Caco-2 (cell line): Measurements from ENCODE around the gene CTSZ. TPM values are rescaled to one million over a fixed set of nuclear protein-coding genes. Genes with fewer than 3 reads are reported as not detected.
"Not testable (repeated sequence)": the region's sequence is repeated elsewhere in the genome, so short reads cannot be mapped to it uniquely, and the experiment has no call there.

Experiments
- BruUV-seq: library from RNA; stranded (reverse); fragments of 400-500 nt; replicated peaks from 2 replicates; lab custom pipeline; 2021; lab: Mats Ljungman, UMichigan
- CTCF ChIA-PET: fragments of 300-600 bp; sonication (Branson Sonifier 250); formaldehyde crosslinking; loops from one replicate; lab custom pipeline; 2022; ENCODE audit warnings: antibody characterized with exemption; lab: Charles Lee
- POLR2A ChIA-PET: fragments of 300-600 bp; sonication (Branson Sonifier 250); formaldehyde crosslinking; loops from one replicate; lab custom pipeline; 2022; ENCODE audit warnings: antibody characterized with exemption; lab: Charles Lee
- DNase-seq, 2 experiments: peaks; one replicate each; pipeline versions ENCODE4 v3.0.0 to v3.0.0-alpha.2; 2020 to 2022
- H3K27me3 ChIP-seq: replicated peaks from 2 replicates; pipeline ENCODE4 v1.6.0; 2011; ENCODE audit warnings: low read length; ENCODE audit not compliant: control insufficient read depth, insufficient read depth
- H3K36me3 ChIP-seq: 2 replicates; pipeline ENCODE4 v1.5.1; 2011; ENCODE audit warnings: low read length; ENCODE audit not compliant: control insufficient read depth, insufficient read depth
- H3K4me1 ChIP-seq: fragments of 250-450 bp; sonication (Bioruptor Pico); 2 replicates; pipeline ENCODE4 v1.5.1; 2020; ENCODE audit warnings: mild to moderate bottlenecking
- H3K4me3 ChIP-seq: 2 replicates; pipeline ENCODE4 v1.5.1; 2011; ENCODE audit warnings: low read depth, mild to moderate bottlenecking, control low read depth, low read length
- H3K9me3 ChIP-seq: fragments of 250-450 bp; sonication (Bioruptor Pico); 2 replicates; pipeline ENCODE4 v1.5.1; 2020; ENCODE audit warnings: mild to moderate bottlenecking, moderate library complexity
- H3K27ac Mint-ChIP-seq: one replicate; pipeline ENCODE4 v1.8.0; 2022; ENCODE audit warnings: mixed read lengths; ENCODE audit not compliant: unreplicated experiment
- H3K27me3 Mint-ChIP-seq: one replicate; pipeline ENCODE4 v1.8.0; 2022; ENCODE audit warnings: mixed read lengths; ENCODE audit not compliant: insufficient read depth, unreplicated experiment
- H3K36me3 Mint-ChIP-seq: one replicate; pipeline ENCODE4 v1.8.0; 2022; ENCODE audit warnings: mild to moderate bottlenecking, mixed read lengths; ENCODE audit not compliant: insufficient read depth, unreplicated experiment
- H3K4me1 Mint-ChIP-seq: one replicate; pipeline ENCODE4 v1.8.0; 2022; ENCODE audit warnings: low read depth, mixed read lengths; ENCODE audit not compliant: unreplicated experiment
- H3K4me3 Mint-ChIP-seq: one replicate; pipeline ENCODE4 v1.8.0; 2022; ENCODE audit warnings: mild to moderate bottlenecking, moderate library complexity, mixed read lengths; ENCODE audit not compliant: unreplicated experiment
- H3K9me3 Mint-ChIP-seq: one replicate; pipeline ENCODE4 v1.8.0; 2022; ENCODE audit warnings: mixed read lengths; ENCODE audit not compliant: unreplicated experiment
- CTCF ChIP-seq, 2 experiments: fragments of 200-600 bp in 1 of 2; IDR thresholded peaks; 1 replicate in 1 of 2; 2 replicates in 1 of 2; pipeline versions ENCODE4 v1.5.1 to v1.8.0; 2011 to 2022; ENCODE audit warnings: antibody characterized with exemption in 1 of 2, control low read depth in 1 of 2, inconsistent platforms in 1 of 2, low read depth in 1 of 2, low read length in 1 of 2, mild to moderate bottlenecking in 1 of 2, moderate library complexity in 1 of 2; ENCODE audit not compliant: insufficient read depth in 1 of 2, severe bottlenecking in 1 of 2, unreplicated experiment in 1 of 2
- intact Hi-C: fragments of 100-400 bp; cut with micrococcal nuclease; formaldehyde crosslinking; loops from one replicate; pipeline ENCODE4 v1.10.0; 2022; ENCODE audit not compliant: unreplicated experiment
- total RNA-seq: library from RNA; stranded (reverse); gene quantifications from 2 replicates; pipeline ENCODE4 v1.2.3, GENCODE V29; 2022

CTSZ gene
- total RNA-seq, 1 experiment from 2014 or later: 228 TPM

- peaks cover 12% of the 10 kb centered on the region for H3K9me3 ChIP-seq
- H3K27me3 Mint-ChIP-seq: peaks cover 10% of the 10 kb centered on the region
- no TSS peak for BruUV-seq
- no peak overlapping the region for H3K4me3 ChIP-seq
- H3K36me3 ChIP-seq: no peaks in the 10 kb centered on the region
- H3K27me3 ChIP-seq: no peaks in the 10 kb centered on the region; the same call in 1 of the 2 replicates
- intact Hi-C loops: no loop called here
- H3K4me3 Mint-ChIP-seq: no peak overlapping the region
- TF ChIP-seq CTCF (IDR thresholded peaks at IDR 0.05; ENCODE audit: insufficient read depth in 1 of 2, low read depth in 1 of 2, low read length in 1 of 2, severe bottlenecking in 1 of 2, unreplicated experiment in 1 of 2): no peak
- no peaks in the 10 kb centered on the region for H3K36me3 Mint-ChIP-seq
- CTCF ChIA-PET: interaction anchor here (0.6 kb wide), 1 partner anchor 64 kb away, joined by 3 read pairs; no protein-coding TSS in a partner anchor
- no peak overlapping the region for H3K27ac Mint-ChIP-seq
- POLR2A ChIA-PET: no interaction called here
- no peak for DNase-seq
- no peaks in the 10 kb centered on the region for H3K4me1 Mint-ChIP-seq
- no peaks in the 10 kb centered on the region for H3K4me1 ChIP-seq
- no peaks in the 10 kb centered on the region for H3K9me3 Mint-ChIP-seq
Observed at GRCh38 chr20:58969439-58969838, 37.6 kb downstream of the CTSZ start.

- Mint-ChIP-seq H3K9me3 (no peaks in the 10 kb centered on the region), H3K4me3 (no peak overlapping the region), H3K27me3 (peaks cover 18% of the 10 kb centered on the region), H3K27ac (no peak overlapping the region), H3K4me1 (no peaks in the 10 kb centered on the region), H3K36me3 (no peaks in the 10 kb centered on the region)
- POLR2A ChIA-PET: no interaction called here
- no TSS peak for BruUV-seq
- intact Hi-C loops: no loop called here
- peaks cover 14% of the 10 kb centered on the region for H3K9me3 ChIP-seq
- H3K4me1 ChIP-seq: no peaks in the 10 kb centered on the region
- no peaks in the 10 kb centered on the region; the same call in 1 of the 2 replicates for H3K27me3 ChIP-seq
- CTCF ChIA-PET: no interaction called here
- no peak for TF ChIP-seq CTCF (IDR thresholded peaks at IDR 0.05; ENCODE audit: insufficient read depth in 1 of 2, low read depth in 1 of 2, low read length in 1 of 2, severe bottlenecking in 1 of 2, unreplicated experiment in 1 of 2)
- peak in 1 of 2 experiments; percentile 30 for DNase-seq
- H3K36me3 ChIP-seq: no peaks in the 10 kb centered on the region
- H3K4me3 ChIP-seq: no peak overlapping the region
Observed at GRCh38 chr20:58967652-58968429, 39.2 kb downstream of the CTSZ start.

GRCh38 chr20:58965270-58966064, 41.6 kb downstream of the CTSZ start:
- CTCF ChIA-PET: no interaction called here
- Histone ChIP-seq H3K4me1 (no peaks in the 10 kb centered on the region), H3K36me3 (no peaks in the 10 kb centered on the region), H3K4me3 (no peak overlapping the region), H3K27me3 (no peaks in the 10 kb centered on the region; the same call in 1 of the 2 replicates), H3K9me3 (peaks cover 14% of the 10 kb centered on the region)
- no TSS peak for BruUV-seq
- Mint-ChIP-seq H3K27me3 (peaks cover 17% of the 10 kb centered on the region), H3K4me3 (no peak overlapping the region), H3K27ac (no peak overlapping the region), H3K36me3 (no peaks in the 10 kb centered on the region), H3K4me1 (no peaks in the 10 kb centered on the region), H3K9me3 (no peaks in the 10 kb centered on the region)
- intact Hi-C loops: no loop called here
- no peak for DNase-seq
- TF ChIP-seq CTCF (IDR thresholded peaks at IDR 0.05; ENCODE audit: insufficient read depth in 1 of 2, low read depth in 1 of 2, low read length in 1 of 2, severe bottlenecking in 1 of 2, unreplicated experiment in 1 of 2): no peak
- POLR2A ChIA-PET: no interaction called here

DNA sequence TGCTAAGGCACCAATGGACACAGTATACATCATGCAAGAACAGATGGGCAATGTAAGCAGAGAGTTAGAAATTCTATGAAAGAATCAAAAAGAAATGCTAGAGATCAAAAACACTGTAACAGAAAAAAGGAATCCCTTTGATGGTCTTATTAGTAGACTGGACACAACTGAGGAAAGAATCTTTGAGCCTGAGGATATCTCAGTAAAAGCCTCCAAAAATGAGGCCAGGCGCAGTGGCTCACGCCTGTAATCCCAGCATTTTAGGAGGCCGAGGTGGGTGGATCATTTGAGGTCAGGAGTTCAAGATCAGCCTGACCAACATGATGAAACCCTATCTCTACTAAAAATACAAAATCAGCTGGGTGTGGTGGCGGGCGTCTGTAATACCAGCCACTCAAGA, 43.1 kb downstream of the CTSZ start:
- DNase-seq, BruUV-seq, H3K4me1 Mint-ChIP-seq, H3K9me3 ChIP-seq, H3K27me3 ChIP-seq, H3K9me3 Mint-ChIP-seq, H3K4me1 ChIP-seq, H3K4me3 Mint-ChIP-seq, H3K4me3 ChIP-seq, intact Hi-C loops, CTCF ChIA-PET, H3K36me3 ChIP-seq, H3K36me3 Mint-ChIP-seq, POLR2A ChIA-PET, H3K27ac Mint-ChIP-seq: not testable (repeated sequence)
- peaks cover 19% of the 10 kb centered on the region for H3K27me3 Mint-ChIP-seq
